Peyer's patch (tissue), 4 donors: ENCODE data around the gene ATCAY. TPM values are rescaled to one million over a fixed set of nuclear protein-coding genes. Genes with fewer than 3 reads are reported as not detected.
"Not testable (repeated sequence)": the region's sequence is repeated elsewhere in the genome, so short reads cannot be mapped to it uniquely, and the experiment has no call there.

Source experiments
- DNase-seq, 3 donors: peaks; one replicate each; pipeline ENCODE4 v3.0.0-alpha.2; 2017 to 2019
- H3K27ac ChIP-seq, 4 donors: fragments of 200-600 bp; sonication (generic); one replicate each; pipeline ENCODE4 v1.5.1; 2016 to 2019
- H3K27me3 ChIP-seq, 2 donors: fragments of 200-600 bp; sonication (generic); one replicate each; pipeline ENCODE4 v1.5.1; 2019
- H3K36me3 ChIP-seq, 3 donors: fragments of 200-600 bp; sonication (generic); one replicate each; pipeline ENCODE4 v1.5.1; 2016 to 2019
- H3K4me1 ChIP-seq, 4 donors: fragments of 200-600 bp; sonication (generic); one replicate each; pipeline ENCODE4 v1.5.1; 2016 to 2019
- H3K4me3 ChIP-seq, 4 donors: fragments of 200-600 bp; sonication (generic); 1 replicate in 3 of 4; 2 replicates in 1 of 4; pipeline ENCODE4 v1.5.1; 2016 to 2019; ENCODE audit warnings: mild to moderate bottlenecking in 1 of 4
- H3K9me3 ChIP-seq, 4 donors: fragments of 200-600 bp; sonication (generic); one replicate each; pipeline ENCODE4 v1.5.1; 2016 to 2019; ENCODE audit warnings: mild to moderate bottlenecking in 1 of 4
- CTCF ChIP-seq, 6 experiments: fragments of 450-650 bp in 4 of 6; fragments of 200-600 bp in 2 of 6; sonication (generic) in 1 of 6; IDR thresholded peaks; one replicate each; pipeline ENCODE4 v1.5.1; 2017 to 2019; ENCODE audit warnings: antibody characterized with exemption in 6 of 6, mild to moderate bottlenecking in 3 of 6, moderate library complexity in 1 of 6
- POLR2A ChIP-seq, 2 donors: fragments of 450-650 bp; IDR thresholded peaks; one replicate each; pipeline ENCODE4 v1.5.1; 2017; ENCODE audit warnings: antibody characterized with exemption in 2 of 2, mild to moderate bottlenecking in 2 of 2, moderate library complexity in 2 of 2
- total RNA-seq, 4 donors: library from RNA; depleted of rRNA; stranded (reverse); fragments of >200 nt; gene quantifications; one replicate each; pipeline ENCODE4 v1.1.0, GENCODE V29; 2016

ATCAY gene
- total RNA-seq, 4 donors from 2014 or later, result 0.13 to 0.47 TPM; not detected in 2

GRCh38 chr19:3882041-3882384, 1.5 kb downstream of the ATCAY start:
- H3K27me3 ChIP-seq, result peaks cover 0 to 15% of the 10 kb centered on the region in 2 donors
- H3K27ac ChIP-seq, result no peak overlapping the region
- no peak for TF ChIP-seq CTCF (IDR thresholded peaks at IDR 0.05)
- DNase-seq, result no peak
- H3K4me1 ChIP-seq, result peaks cover 0 to 10% (median 0%) of the 10 kb centered on the region in 4 donors
- no peaks in the 10 kb centered on the region for H3K9me3 ChIP-seq
- no peaks in the 10 kb centered on the region for H3K36me3 ChIP-seq
- H3K4me3 ChIP-seq, result no peak overlapping the region

DNA sequence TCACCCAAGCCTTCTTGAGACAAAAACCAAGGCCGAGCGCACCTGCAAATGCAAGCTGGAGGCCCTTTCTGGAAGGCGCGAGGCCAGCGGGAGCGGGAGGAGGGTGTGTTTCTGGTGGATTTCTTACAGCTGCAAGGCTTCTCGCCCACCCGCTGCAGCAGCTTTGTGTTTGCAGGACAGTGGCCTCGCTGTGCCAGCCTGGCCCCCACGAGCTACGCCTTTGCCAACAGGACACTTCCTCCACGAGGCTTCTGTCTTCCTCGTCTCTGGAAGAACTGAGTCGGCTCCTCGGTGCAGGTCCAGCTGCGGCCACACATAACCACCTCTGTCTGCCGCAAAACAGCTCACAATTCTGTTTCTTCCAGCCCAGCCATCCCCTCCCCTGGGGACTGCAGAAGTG, 10.1 kb downstream of the ATCAY start:
- no peak for DNase-seq
- no peaks in the 10 kb centered on the region for H3K36me3 ChIP-seq
- H3K27me3 ChIP-seq, result no peaks in the 10 kb centered on the region
- no peak overlapping the region for H3K4me3 ChIP-seq
- TF ChIP-seq CTCF (IDR thresholded peaks at IDR 0.05) (no peak), POLR2A (IDR thresholded peaks at IDR 0.05) (no peak)
- no peaks in the 10 kb centered on the region for H3K4me1 ChIP-seq
- no peaks in the 10 kb centered on the region for H3K9me3 ChIP-seq
- H3K27ac ChIP-seq, result no peak overlapping the region

DNA sequence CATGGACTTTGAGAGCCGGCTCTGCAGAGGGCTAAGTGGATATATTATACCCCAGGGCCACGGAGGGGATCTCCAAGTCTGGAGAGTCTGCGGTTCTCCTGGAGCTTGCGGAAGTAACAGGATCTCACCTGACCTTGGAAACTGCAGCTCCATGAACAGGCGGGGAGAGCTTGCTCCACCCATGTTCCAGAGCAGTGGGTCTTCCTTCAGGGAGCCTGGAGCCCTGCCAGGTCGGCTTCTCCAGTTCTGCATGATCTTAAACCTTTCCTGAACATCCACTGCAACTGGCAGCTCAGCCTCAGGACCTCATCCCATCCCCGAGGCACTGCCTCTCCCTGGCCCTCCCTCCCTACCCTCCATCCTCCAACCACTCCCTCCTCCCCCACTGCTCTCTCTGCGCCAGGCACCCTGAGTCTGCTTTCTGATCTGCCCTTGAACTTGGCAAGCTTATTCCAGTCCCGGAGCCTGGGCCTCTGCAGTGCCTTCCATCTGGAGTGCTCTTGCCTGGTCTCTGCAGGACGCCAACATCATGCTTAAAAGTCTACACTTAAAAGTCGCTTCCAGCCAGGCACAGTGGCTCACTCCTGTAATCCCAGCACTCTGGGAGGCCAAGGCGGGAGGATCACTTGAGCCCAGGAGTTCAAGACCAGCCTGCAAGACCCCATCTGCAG, 13.2 kb downstream of the ATCAY start:
- no peaks in the 10 kb centered on the region for H3K4me1 ChIP-seq
- H3K4me3 ChIP-seq, result no peak overlapping the region
- DNase-seq, result no peak
- no peaks in the 10 kb centered on the region for H3K27me3 ChIP-seq
- TF ChIP-seq POLR2A (IDR thresholded peaks at IDR 0.05), result no peak
- TF ChIP-seq CTCF (IDR thresholded peaks at IDR 0.05), result no peak
- peaks cover 0 to 4% (median 0%) of the 10 kb centered on the region in 4 donors for H3K9me3 ChIP-seq
- no peak overlapping the region for H3K27ac ChIP-seq
- H3K36me3 ChIP-seq, result no peaks in the 10 kb centered on the region

GRCh38 chr19:3894959-3895358, 14.5 kb downstream of the ATCAY start:
- not testable (repeated sequence) for H3K4me3 ChIP-seq, H3K27ac ChIP-seq, H3K9me3 ChIP-seq, H3K36me3 ChIP-seq, H3K4me1 ChIP-seq, H3K27me3 ChIP-seq, DNase-seq

GRCh38 chr19:3895788-3896187, 15.3 kb downstream of the ATCAY start:
- Histone ChIP-seq H3K4me3 (no peak overlapping the region), H3K4me1 (no peaks in the 10 kb centered on the region), H3K27ac (no peak overlapping the region), H3K27me3 (no peaks in the 10 kb centered on the region), H3K9me3 (peaks cover 0 to 6% (median 0%) of the 10 kb centered on the region in 4 donors), H3K36me3 (no peaks in the 10 kb centered on the region)
- TF ChIP-seq POLR2A (IDR thresholded peaks at IDR 0.05), result no peak
- TF ChIP-seq CTCF (IDR thresholded peaks at IDR 0.05), result no peak
- DNase-seq, result no peak

DNA sequence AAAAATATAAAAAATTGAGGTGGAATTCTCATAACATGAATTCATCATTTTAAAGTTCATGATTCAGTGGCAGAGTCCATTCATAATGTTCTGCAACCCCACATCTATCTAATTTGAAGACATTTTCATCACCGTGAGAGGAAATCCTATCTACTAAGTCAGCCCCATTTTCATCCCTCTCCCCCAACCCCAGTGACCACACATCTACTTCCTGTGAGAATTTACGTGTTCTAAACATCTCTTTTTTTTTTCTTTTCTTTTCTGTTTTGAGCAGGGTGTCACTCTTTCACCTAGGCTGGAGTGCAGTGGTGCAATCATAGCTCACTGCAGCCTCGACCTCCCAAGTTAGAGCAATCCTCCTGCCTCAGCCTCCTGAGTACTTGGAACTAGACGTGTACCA, 17.5 kb downstream of the ATCAY start:
- peaks cover 0 to 6% (median 0%) of the 10 kb centered on the region in 4 donors for H3K9me3 ChIP-seq
- peak in 1 of 3 donors; percentile 47 for DNase-seq
- no peaks in the 10 kb centered on the region for H3K4me1 ChIP-seq
- H3K27me3 ChIP-seq, result no peaks in the 10 kb centered on the region
- no peak for TF ChIP-seq POLR2A (IDR thresholded peaks at IDR 0.05)
- TF ChIP-seq CTCF (IDR thresholded peaks at IDR 0.05), result no peak
- H3K36me3 ChIP-seq, result no peaks in the 10 kb centered on the region
- no peak overlapping the region for H3K27ac ChIP-seq
- H3K4me3 ChIP-seq, result no peak overlapping the region
